IMR-90 (cell line): Measurements from ENCODE around the gene SLX4.

Experiments
- BHLHE40 ChIP-seq: fragments of 150-350 bp; IDR thresholded peaks from 2 replicates; pipeline ENCODE4 v1.6.1; 2016; ENCODE audit warnings: mild to moderate bottlenecking, low read depth, low read length
- CEBPB ChIP-seq: IDR thresholded peaks from 2 replicates; pipeline ENCODE4 v1.6.1; 2012; ENCODE audit warnings: low read depth, low read length, improper control_type of control experiment
- CTCF ChIP-seq: conservative IDR thresholded peaks from 2 replicates; pipeline ENCODE4 v1.5.1; 2012; ENCODE audit warnings: mild to moderate bottlenecking, low read depth, low read length, improper control_type of control experiment
- FOS ChIP-seq: fragments of 150-350 bp; IDR thresholded peaks from 2 replicates; pipeline ENCODE4 v1.6.1; 2016; ENCODE audit warnings: low read depth, low read length
- MXI1 ChIP-seq: IDR thresholded peaks from 2 replicates; pipeline ENCODE4 v1.6.1; 2012; ENCODE audit warnings: low read depth, mild to moderate bottlenecking, low read length, moderate library complexity, borderline replicate concordance
- NFE2L2 ChIP-seq: fragments of 150-350 bp; IDR thresholded peaks from 2 replicates; pipeline ENCODE4 v1.6.1; 2016; ENCODE audit warnings: low read depth, mild to moderate bottlenecking, low read length
- POLR2A ChIP-seq: IDR thresholded peaks from 2 replicates; pipeline ENCODE4 v1.6.1; 2012; ENCODE audit warnings: mild to moderate bottlenecking, low read depth, low read length
- RAD21 ChIP-seq: IDR thresholded peaks from 2 replicates; pipeline ENCODE4 v1.6.1; 2012; ENCODE audit warnings: low read length, improper control_type of control experiment
- RFX5 ChIP-seq: IDR thresholded peaks from 2 replicates; pipeline ENCODE4 v1.8.0; 2012; ENCODE audit warnings: low read depth, mild to moderate bottlenecking, low read length, moderate library complexity

GRCh38 chr16:3553138-3553923 lies 58.1 kb downstream of the SLX4 start:
- TF ChIP-seq CTCF (no peak), RFX5 (no peak), POLR2A (no peak), MXI1 (no peak), RAD21 (no peak), FOS (no peak), NFE2L2 (no peak), BHLHE40 (no peak), CEBPB (no peak)
